ENCODE results near the gene PDS5B. TPM values are rescaled to one million over a fixed set of nuclear protein-coding genes. Genes with fewer than 3 reads are reported as not detected.

PDS5B gene
- total and polyA plus RNA-seq, 9 of the 15 experiments (the other 6 are each of a cell fraction or from before 2014, with no cell fraction given) = 6.2 to 23.7 (median 13.1) TPM

GRCh38 chr13:32592082-32592481 lies 5.8 kb downstream of the PDS5B start (continued):
- TF ChIP-seq SMAD4 (CRISPR knock-in tag; conservative IDR thresholded peaks at IDR 0.05) (no peak), ZZZ3 (IDR thresholded peaks at IDR 0.05) (no peak)

- Histone ChIP-seq H3K9me1 (ENCODE audit: control insufficient read depth, insufficient read depth, low read length) (no peaks in the 10 kb centered on the region), H4K20me1 (replicated peaks; ENCODE audit: control insufficient read depth, insufficient read depth, low read length) (peaks cover 5% of the 10 kb centered on the region; the same call in 1 of the 2 replicates), H2AFZ (ENCODE audit: low read depth, low read length) (no peak overlapping the region), H3K27ac (ENCODE audit: extremely low read depth, low read depth, low read length) (no peak overlapping the region), H3K9ac (ENCODE audit: insufficient read depth in 1 of 2, low read depth in 2 of 2, low read length in 2 of 2) (no peak overlapping the region), H3K79me2 (ENCODE audit: control insufficient read depth, insufficient read depth, low read length) (peaks cover 89% of the 10 kb centered on the region), H3K4me3 (no peak overlapping the region), H3K4me2 (ENCODE audit: insufficient read depth, low read length) (no peak overlapping the region), H3K4me1 (replicated peaks in 1 of 2; ENCODE audit: control insufficient read depth in 2 of 2, insufficient read depth in 2 of 2, low read length in 2 of 2) (no peaks in the 10 kb centered on the region; a peak in 1 of 5 replicates), H3K9me3 (replicated peaks; ENCODE audit: control insufficient read depth, insufficient read depth, low read depth, low read length) (no peaks in the 10 kb centered on the region), H3K36me3 (ENCODE audit: control insufficient read depth, insufficient read depth, low read length) (no peaks in the 10 kb centered on the region), H3K27me3 (ENCODE audit: control insufficient read depth in 2 of 2, insufficient read depth in 2 of 2, low read length in 2 of 2) (no peaks in the 10 kb centered on the region)
- ChIA-PET CTCF (ENCODE audit: low intra/inter-chr PET ratio) (no interaction called here), POLR2A (no interaction called here)
- intact Hi-C loops (cut with micrococcal nuclease) = no loop called here
- ATAC-seq (no peak; the same call in 2 of the 3 replicates), DNase-seq (ENCODE audit: extremely low read depth in 1 of 4, low spot score in 3 of 4) (no peak), FAIRE-seq (no peak)
- no TSS peak for BruUV-seq (replicated peaks)
- in situ Hi-C loops (cut with MboI) = no loop called here
- TF ChIP-seq CBX1 (IDR thresholded peaks at IDR 0.05; ENCODE audit: low read depth) (no peak), SUPT5H (IDR thresholded peaks at IDR 0.05) (no peak), FOXK2 (conservative IDR thresholded peaks at IDR 0.05 in 1 of 2, IDR thresholded peaks at IDR 0.05 in 1 of 2; ENCODE audit: low read depth in 2 of 2) (no peak), MTA1 (IDR thresholded peaks at IDR 0.05; ENCODE audit: borderline replicate concordance) (no peak), ESRRA (IDR thresholded peaks at IDR 0.05; ENCODE audit: borderline replicate concordance, low read depth) (no peak), ZNF212 (CRISPR knock-in tag; IDR thresholded peaks at IDR 0.05) (no peak)
Observed at GRCh38 chr13:32594157-32594738, 8.0 kb downstream of the PDS5B start.
